ENCODE measurements around the gene TCAP.

- TF ChIP-seq POLR2A (IDR thresholded peaks at IDR 0.05): no peak
- no peak for TF ChIP-seq CTCF (IDR thresholded peaks at IDR 0.05)
- no peak for TF ChIP-seq POLR2AphosphoS5 (IDR thresholded peaks at IDR 0.05)
- no peak for TF ChIP-seq EP300 (IDR thresholded peaks at IDR 0.05)
Observed at GRCh38 chr17:39617446-39618245, 47.5 kb upstream of the TCAP start.
